CD8-positive, alpha-beta memory T cell (primary cell): ENCODE measurements around the gene ARHGAP26. TPM values are rescaled to one million over a fixed set of nuclear protein-coding genes. Genes with fewer than 3 reads are reported as not detected.

ENCODE experiments used
- CTCF ChIA-PET: fragments of 350-600 bp; sonication (Branson Sonifier 250); formaldehyde crosslinking; loops from one replicate; lab custom pipeline; 2021; ENCODE audit warnings: antibody characterized with exemption; lab: Charles Lee
- POLR2A ChIA-PET: fragments of 350-600 bp; sonication (Branson Sonifier 250); formaldehyde crosslinking; loops from one replicate; lab custom pipeline; 2021; ENCODE audit warnings: antibody characterized with exemption; lab: Charles Lee
- DNase-seq, 5 donors: peaks; one replicate each; pipeline versions ENCODE4 v3.0.0 to v3.0.0-alpha.2; 2020 to 2022; ENCODE audit warnings: mixed read lengths in 1 of 5
- H3K27ac ChIP-seq: one replicate; pipeline ENCODE4 v1.7.0; 2013; ENCODE audit warnings: low read depth, mild to moderate bottlenecking, low read length, moderate library complexity
- H3K27me3 ChIP-seq: 2 replicates; pipeline ENCODE4 v1.7.0; 2013; ENCODE audit warnings: low read length, mild to moderate bottlenecking; ENCODE audit not compliant: insufficient read depth, poor library complexity, severe bottlenecking
- H3K36me3 ChIP-seq: 2 replicates; pipeline ENCODE4 v1.7.0; 2013; ENCODE audit warnings: mild to moderate bottlenecking, low read length, moderate library complexity; ENCODE audit not compliant: insufficient read depth
- H3K4me1 ChIP-seq: 2 replicates; pipeline ENCODE4 v1.7.0; 2013; ENCODE audit warnings: mild to moderate bottlenecking, low read length, moderate library complexity; ENCODE audit not compliant: insufficient read depth
- H3K4me3 ChIP-seq: 2 replicates; pipeline ENCODE4 v1.7.0; 2013; ENCODE audit warnings: mild to moderate bottlenecking, low read length
- H3K9me3 ChIP-seq: 2 replicates; pipeline ENCODE4 v1.7.0; 2013; ENCODE audit warnings: mild to moderate bottlenecking, low read length
- H3K27ac Mint-ChIP-seq, 8 donors: one replicate each; pipeline ENCODE4 v1.8.0; 2020 to 2021; ENCODE audit warnings: mixed read lengths in 8 of 8, mild to moderate bottlenecking in 6 of 8, inconsistent platforms in 3 of 8, moderate library complexity in 3 of 8
- H3K27me3 Mint-ChIP-seq, 2 donors: one replicate each; pipeline ENCODE4 v1.8.0; 2020 to 2021; ENCODE audit warnings: mixed read lengths in 2 of 2, mild to moderate bottlenecking in 1 of 2, moderate library complexity in 1 of 2
- H3K36me3 Mint-ChIP-seq, 3 donors: one replicate each; pipeline ENCODE4 v1.8.0; 2020 to 2021; ENCODE audit warnings: mixed read lengths in 3 of 3, inconsistent platforms in 1 of 3, mild to moderate bottlenecking in 1 of 3
- H3K4me1 Mint-ChIP-seq, 3 donors: one replicate each; pipeline ENCODE4 v1.8.0; 2020 to 2021; ENCODE audit warnings: mixed read lengths in 3 of 3, inconsistent platforms in 1 of 3, mild to moderate bottlenecking in 1 of 3
- H3K4me3 Mint-ChIP-seq, 7 donors: one replicate each; pipeline ENCODE4 v1.8.0; 2020 to 2021; ENCODE audit warnings: mixed read lengths in 7 of 7, mild to moderate bottlenecking in 6 of 7, moderate library complexity in 4 of 7, inconsistent platforms in 2 of 7
- H3K9me3 Mint-ChIP-seq, 5 donors: one replicate each; pipeline ENCODE4 v1.8.0; 2020 to 2022; ENCODE audit warnings: mixed read lengths in 5 of 5, mild to moderate bottlenecking in 3 of 5, moderate library complexity in 2 of 5, inconsistent platforms in 1 of 5
- polyA plus RNA-seq: library from polyadenylated mRNA; unstranded; fragments of 300-500 nt; fragmentation: Illumina TruSeq; gene quantifications from one replicate; pipeline ENCODE4 v1.2.3, GENCODE V29; 2021
- total RNA-seq, 2 experiments: library from RNA; stranded (reverse); gene quantifications; one replicate each; pipeline ENCODE4 v1.2.3, GENCODE V29; 2021

ARHGAP26 gene
- total and polyA plus RNA-seq, 3 experiments from 2014 or later = 16.7 to 37.1 (median 19.7) TPM

GRCh38 chr5:143274952-143275351 is 504.8 kb downstream of the ARHGAP26 start:
- H3K27ac Mint-ChIP-seq = peak overlapping the region in 2 of 8 donors; percentile 8 to 78
- no peak for DNase-seq
- H3K4me3 ChIP-seq = no peak overlapping the region
- ChIA-PET POLR2A (no interaction called here), CTCF (no interaction called here)
- peaks cover 9 to 19% (median 16%) of the 10 kb centered on the region in 3 donors for H3K4me1 Mint-ChIP-seq
- H3K27me3 ChIP-seq = no peaks in the 10 kb centered on the region
- no peaks in the 10 kb centered on the region for H3K4me1 ChIP-seq
- no peak overlapping the region for H3K4me3 Mint-ChIP-seq
- H3K9me3 Mint-ChIP-seq = peaks cover 0 to 8% (median 3%) of the 10 kb centered on the region in 5 donors
- H3K36me3 ChIP-seq = no peaks in the 10 kb centered on the region
- no peak overlapping the region for H3K27ac ChIP-seq
- H3K27me3 Mint-ChIP-seq = no peaks in the 10 kb centered on the region
- no peaks in the 10 kb centered on the region for H3K9me3 ChIP-seq
- H3K36me3 Mint-ChIP-seq = peaks cover 2 to 32% (median 5%) of the 10 kb centered on the region in 3 donors

GRCh38 chr5:143275512-143276363 is 505.6 kb downstream of the ARHGAP26 start:
- ChIA-PET POLR2A (no interaction called here), CTCF (no interaction called here)
- H3K27me3 Mint-ChIP-seq = no peaks in the 10 kb centered on the region
- H3K36me3 ChIP-seq = no peaks in the 10 kb centered on the region
- peak overlapping the region in 2 of 8 donors; percentile 12 to 71 for H3K27ac Mint-ChIP-seq
- peaks cover 0 to 4% (median 0%) of the 10 kb centered on the region in 5 donors for H3K9me3 Mint-ChIP-seq
- no peak overlapping the region for H3K27ac ChIP-seq
- peaks cover 9 to 19% (median 16%) of the 10 kb centered on the region in 3 donors for H3K4me1 Mint-ChIP-seq
- no peaks in the 10 kb centered on the region for H3K27me3 ChIP-seq
- no peak for DNase-seq
- H3K36me3 Mint-ChIP-seq = peaks cover 2 to 38% (median 4%) of the 10 kb centered on the region in 3 donors
- peak overlapping the region in 2 of 7 donors; percentile 8 to 13 for H3K4me3 Mint-ChIP-seq
- no peak overlapping the region for H3K4me3 ChIP-seq
- H3K9me3 ChIP-seq = no peaks in the 10 kb centered on the region
- no peaks in the 10 kb centered on the region for H3K4me1 ChIP-seq

- Histone ChIP-seq H3K36me3 (no peaks in the 10 kb centered on the region), H3K27ac (no peak overlapping the region), H3K4me1 (no peaks in the 10 kb centered on the region), H3K9me3 (no peaks in the 10 kb centered on the region), H3K4me3 (no peak overlapping the region), H3K27me3 (no peaks in the 10 kb centered on the region)
- Mint-ChIP-seq H3K36me3 (peaks cover 4 to 55% (median 7%) of the 10 kb centered on the region in 3 donors), H3K9me3 (no peaks in the 10 kb centered on the region), H3K27me3 (no peaks in the 10 kb centered on the region), H3K27ac (peak overlapping the region in 1 of 8 donors; percentile 45), H3K4me3 (no peak overlapping the region), H3K4me1 (peaks cover 9 to 19% (median 16%) of the 10 kb centered on the region in 3 donors)
- DNase-seq = no peak
- ChIA-PET POLR2A (interaction anchor here (0.5 kb wide), 1 partner anchor 94 kb away, joined by 3 read pairs; no protein-coding TSS in a partner anchor), CTCF (no interaction called here)
Measured at GRCh38 chr5:143277536-143277935, 507.4 kb downstream of the ARHGAP26 start.

Other genes with a start within 250 kb of the ARHGAP26 start
- gene FGF1, start 84.3 kb upstream of the ARHGAP26 start, total RNA-seq = not detected
- not detected for gene FGF1, start 84.3 kb upstream of the ARHGAP26 start, polyA plus RNA-seq